ENCODE measurements around the gene MPHOSPH9.

DNA sequence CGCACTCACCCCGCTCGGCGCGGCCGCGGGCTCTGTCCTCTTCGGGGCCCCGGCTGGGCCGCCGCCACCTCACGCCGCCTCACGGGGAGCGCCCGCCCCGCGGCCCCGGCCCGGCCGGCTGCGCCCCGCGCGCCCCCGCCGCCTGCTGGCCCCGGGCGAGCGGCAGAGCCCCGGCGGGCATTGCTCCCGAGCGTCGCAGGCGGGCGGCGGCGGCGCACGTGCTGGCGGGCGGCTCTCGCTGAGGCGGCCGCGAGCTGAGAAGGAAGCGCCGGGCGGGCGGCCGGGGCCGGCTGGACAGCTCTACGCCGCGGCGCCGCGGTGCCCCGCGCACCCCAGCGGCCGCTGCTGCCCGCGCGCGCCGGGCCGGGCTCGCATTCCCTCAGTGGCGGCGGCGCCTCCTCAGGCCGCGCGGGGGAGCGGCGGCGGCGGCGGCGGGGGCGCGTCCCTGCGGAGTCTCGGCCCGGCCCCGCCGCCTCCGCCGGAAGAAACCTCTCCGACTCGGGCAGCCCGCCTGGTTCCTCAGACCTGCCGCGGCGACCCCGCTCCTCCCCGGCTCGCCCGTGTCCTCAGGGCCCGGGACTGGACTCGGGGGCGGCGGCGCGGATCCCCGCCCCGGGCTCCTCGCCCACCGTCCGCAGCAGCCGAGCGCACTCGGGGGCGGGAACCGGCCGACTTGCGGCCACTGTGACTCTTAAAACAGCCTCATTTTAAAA is 82.0 kb downstream of the MPHOSPH9 start, which contains the start of gene PITPNM2:
- TF ChIP-seq POLR2A (IDR thresholded peaks at IDR 0.05; ENCODE audit: low read depth, low read length) = no peak
- TF ChIP-seq, protein P1, sequence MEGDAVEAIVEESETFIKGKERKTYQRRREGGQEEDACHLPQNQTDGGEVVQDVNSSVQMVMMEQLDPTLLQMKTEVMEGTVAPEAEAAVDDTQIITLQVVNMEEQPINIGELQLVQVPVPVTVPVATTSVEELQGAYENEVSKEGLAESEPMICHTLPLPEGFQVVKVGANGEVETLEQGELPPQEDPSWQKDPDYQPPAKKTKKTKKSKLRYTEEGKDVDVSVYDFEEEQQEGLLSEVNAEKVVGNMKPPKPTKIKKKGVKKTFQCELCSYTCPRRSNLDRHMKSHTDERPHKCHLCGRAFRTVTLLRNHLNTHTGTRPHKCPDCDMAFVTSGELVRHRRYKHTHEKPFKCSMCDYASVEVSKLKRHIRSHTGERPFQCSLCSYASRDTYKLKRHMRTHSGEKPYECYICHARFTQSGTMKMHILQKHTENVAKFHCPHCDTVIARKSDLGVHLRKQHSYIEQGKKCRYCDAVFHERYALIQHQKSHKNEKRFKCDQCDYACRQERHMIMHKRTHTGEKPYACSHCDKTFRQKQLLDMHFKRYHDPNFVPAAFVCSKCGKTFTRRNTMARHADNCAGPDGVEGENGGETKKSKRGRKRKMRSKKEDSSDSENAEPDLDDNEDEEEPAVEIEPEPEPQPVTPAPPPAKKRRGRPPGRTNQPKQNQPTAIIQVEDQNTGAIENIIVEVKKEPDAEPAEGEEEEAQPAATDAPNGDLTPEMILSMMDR (IDR thresholded peaks at IDR 0.05; ENCODE audit: extremely low read depth in 1 of 2, insufficient read depth in 1 of 2, low read depth in 1 of 2, low read length in 2 of 2) = no peak
